Measurements from ENCODE around the gene GALNT17.
"Not testable (repeated sequence)": the region's sequence is repeated elsewhere in the genome, so short reads cannot be mapped to it uniquely, and the experiment has no call there.

GALNT17 gene

GRCh38 chr7:71696511-71696910 is 564.6 kb downstream of the GALNT17 start:
- no peak for DNase-seq (ENCODE audit: low read depth)

DNA sequence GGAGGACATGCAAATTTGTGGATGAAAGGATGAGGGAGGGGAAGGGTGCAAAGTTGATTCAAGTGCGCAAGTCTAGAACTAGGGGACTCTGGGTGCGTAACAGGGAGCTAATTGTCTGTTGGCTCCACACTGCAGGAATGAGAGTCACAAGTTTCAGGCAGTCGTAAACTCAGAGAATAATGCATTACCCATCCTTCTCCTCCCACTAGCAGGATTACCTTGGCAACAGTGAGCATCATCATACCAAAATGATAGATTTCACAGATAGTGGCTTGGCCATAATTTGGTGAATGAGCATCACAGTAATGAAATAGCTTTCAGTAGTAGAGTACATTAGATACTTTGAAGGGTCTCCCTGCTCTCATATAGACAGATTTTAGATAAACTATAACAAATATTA is 565.5 kb downstream of the GALNT17 start:
- DNase-seq (ENCODE audit: low read depth) = no peak

- no peak for DNase-seq (ENCODE audit: low read depth)
Observed at GRCh38 chr7:71705217-71705616, 573.3 kb downstream of the GALNT17 start.

DNA sequence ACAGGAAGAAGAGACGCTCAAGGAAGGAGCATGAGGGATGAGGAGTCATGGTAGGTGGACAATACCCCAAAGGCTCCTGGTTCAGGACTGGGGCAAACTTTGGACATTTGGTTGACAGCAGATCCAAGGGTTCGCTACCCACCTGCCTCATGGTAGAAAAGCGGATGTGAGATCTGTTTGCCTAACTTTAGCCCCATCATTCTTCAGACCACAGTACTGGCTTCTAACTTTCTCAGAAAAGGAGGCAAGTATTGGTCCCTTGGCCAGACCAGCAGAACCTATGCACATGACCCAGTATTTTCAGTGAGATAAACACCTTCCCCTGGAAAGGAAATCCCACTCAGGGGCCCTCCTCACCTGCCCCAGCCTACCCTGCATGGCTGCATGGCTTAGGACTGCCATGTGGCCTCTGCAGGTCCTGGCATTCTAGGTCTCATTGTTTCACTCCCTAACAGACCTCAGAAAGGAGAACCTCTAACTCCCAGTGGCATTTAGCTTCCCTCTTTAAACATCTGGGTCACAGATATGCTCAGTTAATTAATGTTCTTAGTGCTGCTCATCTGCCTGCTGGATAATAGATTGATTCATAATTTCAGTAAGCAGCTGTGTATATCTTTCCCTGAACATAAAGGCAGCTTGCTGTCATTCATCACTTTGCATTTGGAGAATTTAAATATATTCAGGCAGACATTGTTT is 574.1 kb downstream of the GALNT17 start:
- no peak for DNase-seq (ENCODE audit: low read depth)

GRCh38 chr7:71706597-71706975 is 574.6 kb downstream of the GALNT17 start:
- DNase-seq (ENCODE audit: low read depth) = no peak

GRCh38 chr7:71707041-71707440 is 575.1 kb downstream of the GALNT17 start:
- no peak for DNase-seq (ENCODE audit: low read depth)

DNA sequence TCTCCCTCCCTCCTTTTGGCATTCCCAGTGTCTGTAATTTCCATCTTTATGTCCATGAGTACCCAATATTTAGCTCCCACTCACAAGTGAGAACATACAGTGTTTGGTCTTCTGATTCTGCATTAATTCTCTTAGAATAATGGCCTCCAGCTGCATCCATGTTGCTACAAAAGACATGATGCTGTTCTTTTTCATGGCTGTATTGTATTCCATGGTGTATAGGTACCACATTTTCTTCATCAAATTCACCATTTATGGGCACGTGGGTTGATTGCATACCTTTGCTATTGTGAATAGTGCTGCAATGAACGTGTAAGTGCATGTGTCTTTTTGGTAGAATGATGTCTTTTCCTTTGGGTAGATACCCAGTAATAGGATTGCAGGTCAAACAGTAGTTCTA is 576.8 kb downstream of the GALNT17 start:
- no peak for DNase-seq (ENCODE audit: low read depth)

GRCh38 chr7:71710442-71710841 is 578.5 kb downstream of the GALNT17 start:
- no peak for DNase-seq (ENCODE audit: low read depth)

GRCh38 chr7:71712653-71713180 is 580.8 kb downstream of the GALNT17 start:
- no peak for DNase-seq (ENCODE audit: low read depth)

DNA sequence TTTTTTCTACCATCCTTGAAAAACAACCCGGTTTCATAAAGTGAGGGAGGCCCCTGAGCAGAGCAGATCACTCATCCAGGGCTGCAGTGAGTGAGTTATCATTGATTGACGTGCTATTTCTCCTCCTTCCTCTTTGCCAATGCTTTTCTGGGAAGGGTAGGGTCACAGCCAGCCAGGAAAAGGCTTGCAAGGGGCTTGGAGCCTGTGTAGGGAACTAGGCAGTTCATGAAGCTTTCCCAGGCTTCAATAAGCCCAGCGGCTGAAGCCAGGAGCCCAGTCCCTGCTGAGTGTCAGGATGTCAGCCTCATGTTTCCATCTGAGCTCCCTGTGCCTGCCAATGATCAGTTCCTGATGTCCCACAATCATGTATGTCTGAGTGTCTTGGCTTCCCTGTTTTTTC is 584.7 kb downstream of the GALNT17 start:
- no peak for DNase-seq (ENCODE audit: low read depth)

- no peak for DNase-seq (ENCODE audit: low read depth)
Observed at GRCh38 chr7:71718563-71718962, 586.6 kb downstream of the GALNT17 start.

GRCh38 chr7:71721742-71722141 is 589.8 kb downstream of the GALNT17 start:
- no peak for DNase-seq (ENCODE audit: low read depth)

GRCh38 chr7:71723859-71724258 is 591.9 kb downstream of the GALNT17 start:
- DNase-seq (ENCODE audit: low read depth) = no peak

DNA sequence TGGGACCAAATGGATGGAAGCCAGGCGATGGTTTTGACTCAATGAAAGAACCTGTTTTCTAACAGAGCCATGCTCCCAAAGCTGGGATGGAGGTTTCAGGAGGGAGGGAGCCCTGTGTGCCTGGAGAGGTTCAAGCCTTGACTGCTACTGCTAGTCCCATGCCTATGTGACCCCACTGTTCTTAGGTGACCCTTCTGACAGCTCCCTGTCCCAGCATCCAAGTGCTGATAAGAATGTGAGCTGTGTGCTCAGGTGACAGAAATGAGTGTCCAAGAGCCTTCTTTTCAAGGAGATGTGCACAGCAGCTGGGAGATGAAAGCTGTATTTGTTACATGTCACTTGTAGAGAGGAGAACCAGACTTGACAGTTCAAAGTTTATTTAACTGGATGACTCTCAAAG is 595.4 kb downstream of the GALNT17 start:
- no peak for DNase-seq (ENCODE audit: low read depth)

- DNase-seq (ENCODE audit: low read depth) = no peak
Observed at GRCh38 chr7:71731740-71732139, 599.8 kb downstream of the GALNT17 start.

DNA sequence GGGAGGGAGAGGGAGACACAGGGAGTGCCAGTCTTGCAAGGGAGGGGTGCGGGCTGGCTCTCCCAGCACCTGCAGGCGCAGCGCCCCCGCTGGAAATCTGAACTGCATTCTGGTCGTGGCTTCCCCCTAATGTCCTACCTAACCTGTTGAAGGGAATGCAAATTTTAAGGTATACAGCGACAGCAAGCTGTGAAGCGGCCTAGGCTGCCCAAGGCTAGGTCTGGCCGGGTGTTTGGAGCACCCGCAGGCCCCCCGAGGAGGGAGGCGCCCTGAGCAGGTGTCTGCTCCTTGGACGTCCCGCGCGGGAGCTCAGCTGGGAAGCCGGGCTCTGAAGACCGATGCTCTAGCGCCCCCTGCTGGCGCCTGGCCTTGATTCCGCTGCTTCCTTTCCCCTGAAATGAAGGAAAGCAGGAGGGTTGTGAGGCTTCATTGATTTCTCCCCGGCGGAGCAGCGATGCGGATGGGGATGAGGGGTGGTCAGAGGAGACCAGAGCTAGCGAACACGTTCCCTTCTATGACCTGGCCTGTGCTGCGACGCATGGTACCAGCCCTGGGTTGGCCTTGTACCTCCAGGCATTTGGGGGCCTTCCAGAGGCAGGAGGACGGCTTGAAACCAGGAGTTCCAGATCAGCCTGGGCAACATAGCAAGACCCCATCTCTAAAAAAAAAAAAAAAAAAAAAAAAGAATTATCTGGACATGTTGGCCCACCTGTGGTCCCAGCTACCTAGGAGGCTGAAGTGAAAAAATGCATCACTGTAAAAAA is 601.3 kb downstream of the GALNT17 start:
- peak; percentile 1 for DNase-seq (ENCODE audit: low read depth)

- DNase-seq (ENCODE audit: low read depth) = peak; percentile 7
Observed at GRCh38 chr7:71735961-71736556, 604.1 kb downstream of the GALNT17 start.

DNA sequence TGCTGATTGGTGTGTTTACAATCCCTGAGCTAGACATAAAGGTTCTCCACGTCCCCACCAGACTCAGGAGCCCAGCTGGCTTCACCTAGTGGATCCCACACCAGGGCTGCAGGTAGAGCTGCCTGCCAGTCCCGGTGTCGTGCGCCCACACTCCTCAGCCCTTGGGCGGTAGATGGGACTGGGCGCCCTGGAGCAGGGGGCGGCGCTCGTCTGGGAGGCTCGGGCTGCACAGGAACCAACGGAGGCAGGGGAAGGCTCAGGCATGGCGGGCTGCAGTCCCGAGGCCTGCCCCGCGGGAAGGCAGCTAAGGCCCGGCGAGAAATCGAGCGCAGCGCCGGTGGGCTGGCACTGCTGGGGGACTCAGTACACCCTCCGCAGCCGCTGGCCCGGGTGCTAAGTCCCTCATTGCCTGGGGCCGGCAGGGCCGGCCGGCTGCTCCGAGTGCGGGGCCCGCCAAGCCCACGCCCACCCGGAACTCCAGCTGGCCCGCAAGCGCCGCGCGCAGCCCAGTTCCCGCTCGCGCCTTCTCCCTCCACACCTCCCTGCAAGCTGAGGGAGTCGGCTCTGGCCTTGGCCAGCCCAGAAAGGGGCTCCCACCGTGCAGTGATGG is 606.1 kb downstream of the GALNT17 start:
- DNase-seq (ENCODE audit: low read depth) = not testable (repeated sequence)

DNA sequence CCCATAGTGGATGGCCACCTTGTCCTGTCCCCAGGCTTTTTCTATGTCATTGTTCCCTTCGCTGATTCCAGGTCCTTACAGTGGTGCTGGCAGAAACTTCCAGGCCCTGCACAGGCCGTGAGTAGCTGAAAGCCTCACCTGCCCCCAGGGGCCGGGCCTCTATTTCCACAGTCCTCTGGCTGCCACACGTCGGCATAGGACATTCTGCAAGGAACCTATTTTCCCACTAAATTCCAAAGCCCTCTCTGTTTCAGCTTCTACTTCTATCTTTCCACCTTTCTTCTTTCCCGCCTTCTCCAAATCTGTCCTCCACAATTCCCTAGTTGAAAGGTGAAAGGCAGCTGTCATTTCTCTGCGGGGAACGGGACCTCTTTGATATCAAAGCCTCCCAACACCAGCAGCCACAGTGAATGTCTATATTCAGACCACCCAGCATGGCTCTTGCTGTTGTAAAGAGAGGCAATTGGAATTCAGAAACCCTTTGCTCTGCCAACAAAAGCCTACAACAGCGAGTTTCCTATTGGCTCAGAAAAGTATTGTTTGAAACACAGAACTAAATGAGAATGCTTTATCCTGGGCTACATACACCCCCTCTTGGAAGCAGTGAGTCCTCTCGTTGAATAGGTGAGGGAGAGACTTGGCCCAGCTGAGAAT is 607.7 kb downstream of the GALNT17 start:
- no peak for DNase-seq (ENCODE audit: low read depth)

- no peak for DNase-seq (ENCODE audit: low read depth)
Observed at GRCh38 chr7:71740174-71740560, 608.2 kb downstream of the GALNT17 start.

DNA sequence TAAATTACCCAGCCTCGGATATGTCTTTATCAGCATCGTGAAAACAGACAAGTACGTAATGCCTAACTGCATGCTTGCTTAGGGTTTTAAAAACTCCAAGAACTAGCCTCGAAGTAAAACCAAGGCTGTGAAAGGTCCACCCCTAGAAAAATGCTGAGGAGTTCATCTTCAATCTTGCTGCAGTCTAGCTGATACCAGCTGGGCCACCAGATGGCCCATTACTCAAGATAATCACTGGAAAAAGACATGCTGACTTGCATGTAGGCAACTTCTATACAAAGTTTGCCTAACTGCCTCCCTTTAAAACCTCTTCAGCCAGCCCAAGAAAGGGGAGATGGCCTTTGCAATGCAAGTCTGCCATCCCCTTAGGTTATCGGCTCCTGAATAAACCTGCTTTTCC is 614.1 kb downstream of the GALNT17 start:
- no peak for DNase-seq (ENCODE audit: low read depth)

DNA sequence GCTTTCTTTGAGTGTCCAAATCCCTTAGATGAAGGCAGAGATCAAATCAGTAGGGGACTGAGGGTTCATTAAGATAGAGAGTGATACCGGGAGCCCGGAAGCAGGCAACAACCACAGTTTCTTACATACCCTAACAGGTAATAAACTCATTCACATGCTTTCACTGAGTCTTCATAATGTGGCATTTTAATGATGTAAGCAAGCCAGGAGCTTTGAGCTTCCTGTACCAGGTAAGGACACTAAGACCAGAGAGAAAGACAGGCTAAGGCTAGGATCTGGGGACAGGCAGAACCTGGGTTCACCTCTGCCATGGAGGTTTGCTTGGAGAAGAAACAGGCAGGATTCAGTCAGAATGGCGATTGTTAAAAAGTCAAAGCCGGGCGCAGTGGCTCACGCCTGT is 618.3 kb downstream of the GALNT17 start:
- no peak for DNase-seq (ENCODE audit: low read depth)

Measured in HS-27A (cell line).